ENCODE results near the gene G6PC2.

DNA sequence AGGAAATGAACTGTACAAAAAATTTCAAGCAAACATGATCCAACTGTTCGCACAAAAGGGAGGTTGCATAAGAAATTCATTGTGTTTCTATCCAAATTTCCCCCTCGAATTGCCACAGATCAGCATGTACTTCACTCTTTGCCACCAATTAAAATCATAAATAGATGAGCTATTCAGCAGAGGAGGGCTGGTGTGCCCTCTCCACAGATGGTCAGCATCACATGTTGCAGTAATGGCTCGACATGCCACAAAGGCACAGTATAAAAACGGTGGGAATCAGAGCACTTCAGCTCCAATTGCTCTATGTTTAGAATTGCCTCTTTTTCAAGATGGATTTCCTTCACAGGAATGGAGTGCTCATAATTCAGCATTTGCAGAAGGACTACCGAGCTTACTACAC is at the start of gene G6PC2:
- TF ChIP-seq POLR2A (IDR thresholded peaks at IDR 0.05): no peak
- TF ChIP-seq, protein P1, sequence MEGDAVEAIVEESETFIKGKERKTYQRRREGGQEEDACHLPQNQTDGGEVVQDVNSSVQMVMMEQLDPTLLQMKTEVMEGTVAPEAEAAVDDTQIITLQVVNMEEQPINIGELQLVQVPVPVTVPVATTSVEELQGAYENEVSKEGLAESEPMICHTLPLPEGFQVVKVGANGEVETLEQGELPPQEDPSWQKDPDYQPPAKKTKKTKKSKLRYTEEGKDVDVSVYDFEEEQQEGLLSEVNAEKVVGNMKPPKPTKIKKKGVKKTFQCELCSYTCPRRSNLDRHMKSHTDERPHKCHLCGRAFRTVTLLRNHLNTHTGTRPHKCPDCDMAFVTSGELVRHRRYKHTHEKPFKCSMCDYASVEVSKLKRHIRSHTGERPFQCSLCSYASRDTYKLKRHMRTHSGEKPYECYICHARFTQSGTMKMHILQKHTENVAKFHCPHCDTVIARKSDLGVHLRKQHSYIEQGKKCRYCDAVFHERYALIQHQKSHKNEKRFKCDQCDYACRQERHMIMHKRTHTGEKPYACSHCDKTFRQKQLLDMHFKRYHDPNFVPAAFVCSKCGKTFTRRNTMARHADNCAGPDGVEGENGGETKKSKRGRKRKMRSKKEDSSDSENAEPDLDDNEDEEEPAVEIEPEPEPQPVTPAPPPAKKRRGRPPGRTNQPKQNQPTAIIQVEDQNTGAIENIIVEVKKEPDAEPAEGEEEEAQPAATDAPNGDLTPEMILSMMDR (IDR thresholded peaks at IDR 0.05): no peak

Data from thyroid gland (tissue), 4 donors.